IPS DF 4.7 (cell line): ENCODE measurements around the gene ORAI3.
A peak's percentile ranks its signal among the peaks of the same experiment; 100 is the strongest.

Source experiments
- DNase-seq: peaks from one replicate; pipeline ENCODE4 v3.0.0-alpha.2; 2013; ENCODE audit warnings: low spot score; ENCODE audit errors: extremely low read depth

The ORAI3 gene

DNA sequence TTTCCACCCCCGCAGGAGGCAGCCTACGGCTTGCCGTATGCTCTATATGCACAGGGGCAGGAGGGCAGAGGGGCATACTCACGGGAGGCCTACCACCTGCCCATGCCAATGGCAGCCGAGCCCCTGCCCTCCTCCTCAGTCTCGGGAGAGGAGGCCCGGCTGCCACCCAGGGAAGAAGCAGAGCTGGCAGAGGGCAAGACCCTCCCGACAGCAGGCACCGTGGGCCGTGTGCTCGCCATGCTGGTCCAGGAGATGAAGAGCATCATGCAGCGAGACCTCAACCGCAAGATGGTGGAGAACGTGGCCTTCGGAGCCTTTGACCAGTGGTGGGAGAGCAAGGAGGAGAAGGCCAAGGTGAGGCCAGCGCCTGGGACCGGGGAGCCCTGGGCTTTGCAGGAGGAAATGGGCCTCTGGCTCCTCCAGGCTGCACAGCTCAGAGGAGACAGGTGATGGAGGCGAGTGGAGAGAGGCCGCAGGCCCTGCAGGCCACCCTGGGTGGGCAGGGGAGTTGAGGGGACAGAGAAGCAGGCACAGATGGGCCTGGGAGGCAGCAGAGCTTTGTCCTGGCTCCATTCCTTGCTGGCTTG, 17.3 kb downstream of the ORAI3 start:
- no peak for DNase-seq

DNA sequence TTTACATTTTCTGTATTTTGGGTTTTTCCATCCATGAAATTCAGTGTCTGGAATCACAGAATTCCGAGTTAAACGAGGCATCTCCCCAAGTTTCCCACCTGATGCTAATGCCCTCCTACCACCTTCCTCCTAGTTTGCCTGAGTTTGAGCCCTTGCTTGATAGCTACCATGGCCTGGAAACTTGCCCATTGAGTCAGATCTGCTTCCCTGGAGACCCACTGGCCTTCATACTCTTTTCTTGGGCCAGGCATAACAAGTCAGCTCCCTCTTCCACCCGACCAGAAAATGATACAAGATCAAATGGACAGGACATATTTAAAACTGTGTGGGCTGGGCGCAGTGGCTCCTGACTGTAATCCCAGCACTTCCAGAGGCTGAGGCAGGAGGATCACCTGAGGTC, 18.9 kb downstream of the ORAI3 start:
- DNase-seq = no peak

DNA sequence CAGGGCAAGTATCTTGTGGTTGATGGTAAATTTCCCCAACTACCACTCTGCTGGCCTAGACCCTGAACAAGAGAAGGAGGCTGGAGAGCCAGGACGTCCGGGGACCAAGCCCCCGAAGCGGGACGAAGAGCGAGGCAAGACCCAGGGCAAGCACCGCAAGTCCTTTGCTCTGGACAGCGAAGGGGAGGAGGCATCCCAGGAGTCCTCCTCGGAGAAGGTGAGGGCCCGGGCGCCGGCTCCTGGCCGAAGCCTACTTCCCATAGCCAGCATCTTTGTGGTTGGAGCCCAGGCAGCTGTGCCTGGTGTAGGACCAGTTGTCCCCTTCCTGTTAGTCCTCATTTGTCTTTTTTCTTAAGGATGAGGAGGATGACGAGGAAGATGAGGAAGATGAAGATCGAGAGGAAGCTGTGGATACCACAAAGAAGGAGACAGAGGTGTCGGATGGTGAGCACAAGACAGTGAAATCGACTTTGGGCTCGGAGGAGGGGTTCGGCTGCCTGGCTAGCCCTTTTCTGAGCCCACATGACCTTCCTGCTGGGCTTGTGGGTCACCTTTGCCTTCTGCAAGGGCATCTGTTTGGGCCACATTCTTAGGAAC, 20.5 kb downstream of the ORAI3 start:
- no peak for DNase-seq

DNA sequence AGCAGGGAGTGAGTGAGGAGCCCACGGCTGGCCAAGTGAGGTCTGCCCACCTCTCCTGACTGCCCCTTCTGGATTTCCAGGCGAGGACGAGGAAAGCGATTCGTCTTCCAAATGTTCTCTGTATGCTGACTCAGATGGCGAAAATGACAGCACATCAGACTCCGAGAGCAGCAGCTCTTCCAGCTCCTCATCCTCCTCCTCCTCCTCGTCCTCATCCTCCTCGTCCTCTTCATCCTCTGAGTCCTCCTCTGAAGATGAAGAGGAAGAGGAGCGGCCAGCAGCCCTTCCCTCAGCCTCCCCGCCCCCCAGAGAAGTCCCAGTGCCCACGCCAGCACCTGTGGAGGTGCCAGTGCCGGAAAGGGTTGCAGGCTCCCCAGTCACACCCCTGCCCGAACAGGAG, 22.4 kb downstream of the ORAI3 start:
- DNase-seq = no peak

DNA sequence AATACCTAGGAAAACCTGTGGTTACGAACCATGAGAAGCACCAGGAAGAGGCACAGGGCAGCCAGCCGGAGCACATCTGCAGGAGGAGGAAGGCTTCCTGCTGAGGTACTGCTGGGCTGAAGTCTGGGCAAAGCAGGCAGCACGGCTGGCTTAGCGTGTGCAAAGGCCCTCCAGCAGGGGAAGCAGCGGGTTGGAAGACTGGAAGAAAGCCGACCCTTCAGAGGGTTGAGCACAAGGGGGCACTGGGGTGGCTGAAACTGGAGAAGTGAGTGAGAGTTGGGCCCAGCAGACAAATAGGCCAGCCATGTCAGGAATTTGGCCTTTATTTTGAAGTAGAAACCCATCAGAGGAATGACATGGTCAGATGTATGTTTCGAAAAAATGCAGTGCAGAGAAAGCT, 24.0 kb downstream of the ORAI3 start:
- DNase-seq = no peak

DNA sequence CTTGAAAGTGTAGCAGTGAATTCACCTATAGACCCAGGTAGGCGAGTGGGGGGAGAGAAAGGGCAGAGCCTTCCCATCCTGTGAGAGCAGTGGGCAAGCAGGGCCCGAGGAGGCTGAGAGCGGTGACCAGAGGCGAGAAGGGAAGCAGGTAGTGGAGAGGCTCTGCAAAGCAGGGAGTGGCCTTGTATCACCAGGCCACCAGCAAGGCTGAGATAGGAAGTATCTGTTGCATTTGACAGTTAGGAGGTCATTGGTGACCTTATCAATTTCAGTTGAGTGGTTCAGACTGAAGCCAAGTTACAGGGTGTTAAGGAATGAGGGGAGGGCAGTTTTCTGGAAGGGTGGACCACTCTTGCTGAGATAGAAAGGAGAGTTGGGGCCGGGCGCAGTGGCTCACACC, 25.5 kb downstream of the ORAI3 start:
- DNase-seq = no peak

DNA sequence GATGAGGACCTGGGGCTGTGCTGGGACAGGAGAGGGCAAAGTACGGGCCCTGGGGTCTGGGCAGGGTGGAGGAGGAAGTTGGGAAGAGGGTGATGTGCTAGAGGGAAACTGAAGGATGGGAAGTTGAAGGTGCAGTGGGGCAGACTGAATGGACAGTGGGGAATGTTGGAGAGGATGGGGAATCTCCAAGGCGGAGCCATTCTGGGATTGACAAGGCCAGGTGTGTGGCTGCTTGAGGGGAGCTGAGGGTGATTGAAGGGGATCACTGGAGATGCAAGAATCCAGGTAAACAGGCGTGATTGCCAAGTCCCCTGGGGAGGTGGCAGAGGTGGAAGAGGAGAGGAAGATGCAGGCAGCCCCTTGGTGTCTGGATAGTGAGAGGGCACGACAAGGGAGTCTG, 27.6 kb downstream of the ORAI3 start:
- DNase-seq = no peak

DNA sequence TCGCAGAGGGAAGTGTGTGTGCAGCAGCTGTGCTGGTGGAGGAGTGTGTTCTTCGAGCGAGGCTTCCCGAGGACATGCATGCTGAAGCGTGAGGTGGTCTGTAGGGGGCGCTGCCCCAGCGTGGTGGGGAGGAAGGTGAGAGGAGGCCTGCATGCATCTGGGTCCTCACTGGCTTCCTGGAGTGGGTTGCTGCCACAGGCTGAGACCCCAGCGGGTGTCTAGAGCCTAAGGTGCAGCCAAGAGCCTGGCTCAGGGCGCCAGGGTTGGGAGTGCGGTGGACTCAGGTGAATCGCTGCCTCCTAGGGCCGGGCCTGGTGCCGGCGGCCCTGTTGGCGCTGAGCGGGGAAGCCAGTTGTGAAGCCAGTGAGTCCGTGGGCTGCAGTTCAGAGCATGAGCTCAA, 28.6 kb downstream of the ORAI3 start:
- no peak for DNase-seq

DNA sequence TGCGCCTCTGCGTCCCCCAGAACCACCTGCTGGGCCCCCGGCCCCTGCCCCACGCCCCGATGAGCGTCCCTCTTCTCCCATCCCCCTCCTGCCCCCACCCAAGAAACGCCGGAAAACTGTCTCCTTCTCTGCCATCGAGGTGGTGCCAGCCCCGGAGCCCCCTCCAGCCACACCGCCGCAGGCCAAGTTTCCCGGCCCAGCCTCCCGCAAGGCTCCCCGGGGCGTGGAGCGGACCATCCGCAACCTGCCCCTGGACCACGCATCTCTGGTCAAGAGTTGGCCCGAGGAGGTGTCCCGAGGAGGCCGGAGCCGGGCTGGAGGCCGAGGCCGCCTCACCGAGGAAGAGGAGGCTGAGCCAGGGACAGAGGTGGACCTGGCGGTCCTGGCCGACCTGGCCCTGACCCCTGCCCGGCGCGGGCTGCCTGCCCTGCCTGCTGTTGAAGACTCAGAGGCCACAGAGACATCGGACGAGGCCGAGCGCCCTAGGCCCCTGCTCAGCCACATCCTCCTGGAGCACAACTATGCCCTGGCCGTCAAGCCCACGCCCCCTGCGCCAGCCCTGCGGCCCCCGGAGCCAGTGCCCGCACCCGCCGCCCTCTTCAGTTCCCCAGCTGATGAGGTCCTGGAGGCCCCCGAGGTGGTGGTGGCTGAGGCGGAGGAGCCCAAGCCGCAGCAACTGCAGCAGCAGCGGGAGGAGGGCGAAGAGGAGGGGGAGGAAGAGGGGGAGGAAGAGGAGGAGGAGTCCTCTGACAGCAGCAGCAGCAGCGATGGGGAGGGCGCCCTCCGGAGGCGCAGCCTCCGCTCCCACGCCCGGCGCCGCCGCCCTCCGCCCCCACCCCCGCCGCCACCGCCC, 30.5 kb downstream of the ORAI3 start:
- no peak for DNase-seq

DNA sequence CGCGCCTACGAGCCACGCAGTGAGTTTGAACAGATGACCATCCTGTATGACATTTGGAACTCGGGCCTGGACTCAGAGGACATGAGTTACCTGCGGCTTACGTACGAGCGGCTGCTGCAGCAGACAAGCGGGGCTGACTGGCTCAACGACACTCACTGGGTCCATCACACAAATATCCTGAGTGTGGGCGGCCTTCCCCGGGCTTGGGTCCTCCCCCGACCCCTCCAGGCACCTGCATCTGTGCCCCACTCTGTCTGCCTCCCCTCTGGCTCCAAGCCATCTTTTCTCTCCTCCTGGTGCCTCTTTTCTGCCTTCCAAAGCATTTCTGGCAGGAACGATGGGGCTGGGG, 31.1 kb downstream of the ORAI3 start:
- no peak for DNase-seq

DNA sequence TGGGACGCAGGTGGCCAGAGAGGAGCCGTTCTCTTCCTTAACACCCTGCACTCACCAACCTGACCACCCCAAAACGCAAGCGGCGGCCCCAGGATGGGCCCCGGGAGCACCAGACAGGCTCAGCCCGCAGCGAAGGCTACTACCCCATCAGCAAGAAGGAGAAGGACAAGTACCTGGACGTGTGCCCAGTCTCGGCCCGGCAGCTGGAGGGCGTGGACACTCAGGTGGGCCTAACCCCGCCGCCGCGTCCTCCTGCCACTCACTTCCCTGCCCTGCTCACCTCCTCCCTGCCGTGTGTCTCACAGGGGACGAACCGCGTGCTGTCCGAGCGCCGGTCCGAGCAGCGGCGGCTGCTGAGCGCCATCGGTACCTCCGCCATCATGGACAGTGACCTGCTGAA, 31.6 kb downstream of the ORAI3 start:
- DNase-seq = no peak

DNA sequence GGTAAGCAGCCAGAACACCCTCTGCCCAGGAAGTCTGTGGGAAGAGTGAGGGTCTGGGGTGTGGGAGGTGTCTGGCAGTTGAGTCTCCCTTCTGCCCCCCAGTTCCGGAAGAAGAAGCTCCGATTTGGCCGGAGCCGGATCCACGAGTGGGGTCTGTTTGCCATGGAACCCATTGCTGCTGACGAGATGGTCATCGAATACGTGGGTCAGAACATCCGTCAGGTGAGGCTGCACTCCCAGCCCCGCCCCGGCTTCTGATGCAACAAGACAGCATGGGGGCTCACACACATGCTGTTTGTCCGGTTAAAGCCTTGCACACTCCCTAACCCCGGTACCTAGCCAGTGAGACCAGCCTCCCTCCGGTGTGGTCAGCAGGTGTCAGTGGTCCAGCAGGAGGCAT, 32.1 kb downstream of the ORAI3 start:
- DNase-seq = no peak

DNA sequence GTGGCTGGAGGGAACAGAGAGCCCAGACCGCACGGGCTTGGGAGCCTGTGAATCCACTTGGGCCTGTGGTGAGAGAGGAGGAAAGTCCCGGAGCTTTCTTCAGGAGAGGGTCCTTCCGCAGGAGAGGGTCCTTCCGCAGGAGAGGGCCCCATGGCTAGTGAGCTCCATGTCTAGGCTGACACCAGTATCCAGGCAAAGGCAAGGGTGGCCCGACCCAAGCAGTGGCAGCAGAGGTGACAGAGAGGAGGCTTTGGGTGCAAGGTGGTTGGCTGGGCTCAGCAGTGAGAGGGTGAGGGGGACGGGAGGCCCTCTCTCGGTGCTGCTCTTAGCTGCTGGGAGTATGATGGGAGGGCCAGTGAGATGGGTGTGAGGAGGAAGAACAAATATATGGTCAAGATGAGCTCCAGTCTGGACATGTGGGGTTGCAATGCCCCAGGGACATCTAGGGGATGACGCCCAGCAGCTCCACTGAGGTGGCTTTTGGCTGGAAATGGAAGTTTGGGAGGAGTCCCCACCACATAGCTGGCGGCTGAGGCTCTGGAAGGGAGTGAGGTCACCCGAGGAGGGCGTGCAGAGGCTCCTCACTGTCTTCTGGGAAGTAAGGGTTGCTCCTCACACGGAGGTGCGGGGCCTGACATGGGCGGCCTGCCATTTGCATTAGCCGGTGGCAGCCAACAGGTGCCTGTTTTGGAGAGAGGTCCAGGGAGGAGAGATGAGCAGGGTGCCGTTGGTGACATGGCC, 33.9 kb downstream of the ORAI3 start:
- DNase-seq = no peak

DNA sequence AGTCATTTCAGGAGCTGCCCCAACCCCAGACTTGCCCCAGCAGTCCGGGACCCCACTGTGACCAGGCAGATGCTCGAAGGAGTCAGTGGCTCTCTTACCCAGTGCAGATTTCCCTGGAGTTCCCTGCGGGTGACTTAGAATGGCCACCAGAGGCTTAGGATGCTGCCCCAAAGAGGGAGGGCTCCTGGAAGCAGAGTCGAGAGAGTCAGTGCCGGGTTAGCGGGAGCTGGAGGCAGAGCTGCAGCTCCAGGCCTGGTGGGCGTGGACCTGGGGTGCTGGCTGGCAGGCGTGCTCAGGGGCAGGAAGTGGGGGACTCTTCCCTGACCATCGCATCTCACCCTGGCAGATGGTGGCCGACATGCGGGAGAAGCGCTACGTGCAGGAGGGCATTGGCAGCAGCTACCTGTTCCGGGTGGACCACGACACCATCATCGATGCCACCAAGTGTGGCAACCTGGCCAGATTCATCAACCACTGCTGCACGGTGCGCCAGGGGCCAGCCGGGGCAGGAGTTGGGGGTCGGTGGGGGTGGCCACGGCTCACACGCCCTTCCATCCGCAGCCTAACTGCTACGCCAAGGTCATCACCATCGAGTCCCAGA, 34.5 kb downstream of the ORAI3 start:
- DNase-seq = no peak

DNA sequence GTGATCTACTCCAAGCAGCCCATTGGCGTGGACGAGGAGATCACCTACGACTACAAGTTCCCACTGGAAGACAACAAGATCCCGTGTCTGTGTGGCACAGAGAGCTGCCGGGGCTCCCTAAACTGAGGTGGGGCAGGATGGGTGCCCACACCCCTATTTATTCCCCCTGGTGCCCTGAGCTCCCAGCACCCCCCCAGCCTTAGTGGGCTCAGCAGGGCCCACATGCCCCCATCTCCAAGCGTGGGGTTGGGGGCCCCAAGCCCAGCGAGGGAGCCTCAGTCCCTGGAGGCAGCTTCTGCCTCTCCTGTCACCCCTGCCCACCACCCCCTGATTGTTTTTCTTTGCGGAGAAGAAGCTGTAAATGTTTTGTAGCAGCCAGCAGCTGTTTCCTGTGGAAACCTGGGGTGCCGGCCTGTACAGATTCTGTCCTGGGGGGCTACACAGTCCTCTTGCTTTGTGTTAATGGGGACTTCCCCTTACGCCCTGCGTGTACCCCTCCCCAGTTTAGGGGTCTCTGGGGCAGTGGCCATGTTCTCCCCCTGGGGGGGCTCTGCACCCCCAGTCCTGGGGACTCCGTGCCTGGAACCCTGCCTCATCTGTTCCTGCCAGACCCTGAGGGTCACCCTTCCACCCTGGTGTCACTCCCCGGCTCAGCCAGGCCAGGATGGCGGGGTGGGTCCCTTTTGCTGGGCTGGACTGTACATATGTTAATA, 35.2 kb downstream of the ORAI3 start:
- no peak for DNase-seq

DNA sequence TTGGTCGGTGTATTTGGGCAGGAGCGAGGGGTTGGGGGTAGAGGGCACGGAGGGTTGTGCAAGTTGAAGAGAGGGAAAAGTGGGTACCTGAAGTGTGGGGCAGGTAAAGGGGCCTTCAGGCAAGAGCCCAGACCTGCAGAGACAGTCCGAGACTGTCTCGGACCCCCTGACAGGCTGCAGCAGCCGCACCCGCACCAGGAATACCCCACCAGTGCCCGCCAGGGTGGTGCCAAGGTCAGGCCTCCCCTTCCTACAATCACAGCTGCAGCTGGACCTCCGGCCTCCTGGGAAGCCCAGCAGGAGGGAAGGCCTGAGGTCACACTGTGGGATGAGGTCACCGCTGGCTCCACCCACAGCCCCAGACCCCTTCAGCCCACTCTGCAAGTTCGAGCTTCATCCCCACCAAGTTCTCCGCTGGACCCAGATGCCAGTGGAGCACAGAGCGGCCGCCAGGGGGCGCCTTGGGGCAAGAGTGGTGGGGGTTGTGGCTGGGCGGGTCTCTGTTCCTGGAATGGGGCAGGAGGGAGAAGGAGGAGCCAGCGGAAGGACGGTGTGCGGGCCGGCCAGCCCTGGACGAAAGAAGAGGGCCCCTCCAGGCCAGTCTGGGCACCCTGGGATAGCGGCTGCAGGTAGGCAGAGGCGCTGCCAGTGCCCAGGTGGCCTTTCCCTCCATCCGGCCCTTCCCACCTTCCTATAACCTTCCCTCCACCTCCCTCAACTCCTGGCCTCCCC, 36.0 kb downstream of the ORAI3 start, which contains the start of gene HSD3B7:
TSS of gene HSD3B7 (plus strand) at position 539 of the 732 bp plus-strand sequence. CDS start 452 bp downstream, outside the sequence.
- DNase-seq = peak; percentile 64

DNA sequence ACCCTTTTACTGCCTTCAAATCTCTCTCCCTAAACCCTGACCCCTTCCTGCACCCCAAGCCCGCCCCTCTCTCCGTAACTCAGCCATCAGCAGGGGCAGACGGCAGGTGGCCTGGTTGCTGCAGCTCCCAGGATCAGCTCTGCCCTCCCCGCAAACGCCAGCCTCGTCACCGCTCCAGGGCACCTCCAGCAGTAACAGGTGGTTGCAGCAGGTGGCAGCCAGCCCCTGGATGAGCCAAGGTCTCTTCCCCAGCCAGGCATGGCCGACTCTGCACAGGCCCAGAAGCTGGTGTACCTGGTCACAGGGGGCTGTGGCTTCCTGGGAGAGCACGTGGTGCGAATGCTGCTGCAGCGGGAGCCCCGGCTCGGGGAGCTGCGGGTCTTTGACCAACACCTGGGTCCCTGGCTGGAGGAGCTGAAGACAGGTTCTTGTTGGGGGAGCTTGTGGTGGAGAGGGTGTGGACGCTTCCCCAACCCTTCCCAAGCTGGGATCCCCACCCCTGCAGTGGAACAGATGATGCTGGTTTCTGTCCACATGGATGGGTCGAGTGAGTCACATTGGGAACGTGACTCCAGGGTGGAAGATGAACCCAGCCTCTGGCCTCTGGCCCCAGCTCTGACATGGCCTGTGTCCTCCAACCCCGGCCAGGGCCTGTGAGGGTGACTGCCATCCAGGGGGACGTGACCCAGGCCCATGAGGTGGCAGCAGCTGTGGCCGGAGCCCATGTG, 36.7 kb downstream of the ORAI3 start:
- DNase-seq = no peak

DNA sequence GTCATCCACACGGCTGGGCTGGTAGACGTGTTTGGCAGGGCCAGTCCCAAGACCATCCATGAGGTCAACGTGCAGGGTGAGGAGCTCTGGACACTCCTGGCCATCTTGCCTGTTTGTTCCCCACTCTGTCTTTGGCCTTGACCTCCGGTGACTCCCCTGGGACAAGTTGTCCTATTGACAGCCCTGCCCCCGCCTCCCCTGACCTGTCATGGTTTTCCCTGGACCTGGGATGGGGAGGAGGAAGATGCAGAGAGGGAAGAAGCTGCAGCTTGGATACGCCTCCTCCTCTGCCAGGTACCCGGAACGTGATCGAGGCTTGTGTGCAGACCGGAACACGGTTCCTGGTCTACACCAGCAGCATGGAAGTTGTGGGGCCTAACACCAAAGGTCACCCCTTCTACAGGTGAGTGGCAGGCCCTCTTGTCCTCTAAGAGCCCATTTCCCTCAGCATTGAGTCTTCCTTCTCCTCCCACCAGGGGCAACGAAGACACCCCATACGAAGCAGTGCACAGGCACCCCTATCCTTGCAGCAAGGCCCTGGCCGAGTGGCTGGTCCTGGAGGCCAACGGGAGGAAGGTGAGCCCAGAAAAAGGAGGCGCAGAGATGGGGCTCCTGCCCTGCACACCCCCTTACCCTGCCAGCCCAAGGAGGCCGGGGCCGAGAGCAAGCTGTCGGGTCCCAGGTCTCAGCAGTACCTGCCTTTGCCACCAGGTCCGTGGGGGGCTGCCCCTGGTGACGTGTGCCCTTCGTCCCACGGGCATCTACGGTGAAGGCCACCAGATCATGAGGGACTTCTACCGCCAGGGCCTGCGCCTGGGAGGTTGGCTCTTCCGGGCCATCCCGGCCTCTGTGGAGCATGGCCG, 37.5 kb downstream of the ORAI3 start:
- DNase-seq = no peak
